Skin epidermis (tissue), 12 donors: ENCODE measurements around the gene CENPQ.

Source experiments
- H3K27ac ChIP-seq, 21 experiments: fragments of 200-600 bp; sonication (generic) in 11 of 21; one replicate each; pipeline ENCODE4 v1.5.0; 2020; ENCODE audit warnings: mild to moderate bottlenecking in 3 of 21, inconsistent platforms in 2 of 21, moderate library complexity in 2 of 21
- H3K4me3 ChIP-seq, 7 experiments: fragments of 200-600 bp; sonication (generic) in 2 of 7; one replicate each; pipeline ENCODE4 v1.5.0; 2020; ENCODE audit warnings: inconsistent platforms in 2 of 7, mild to moderate bottlenecking in 2 of 7, moderate library complexity in 1 of 7

The CENPQ gene

DNA sequence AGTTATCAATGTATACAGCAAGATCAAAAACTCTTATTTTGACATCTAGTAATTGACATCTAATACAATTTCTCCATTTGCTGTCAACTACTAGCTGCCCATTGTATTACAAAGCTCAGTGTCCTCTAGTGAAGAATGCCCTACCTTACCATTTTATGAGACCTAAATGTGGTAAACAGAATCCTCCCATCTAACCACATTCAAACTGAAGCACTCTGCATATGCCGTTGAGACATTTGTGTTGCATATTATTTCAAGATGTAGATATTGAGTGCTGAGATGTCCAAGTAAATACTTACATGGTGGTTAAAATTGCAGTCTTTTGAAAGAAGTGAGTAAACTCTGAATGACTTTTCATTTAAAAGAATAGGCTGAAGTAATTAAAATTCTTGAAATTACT, 36.0 kb downstream of the CENPQ start:
- no peak overlapping the region for H3K27ac ChIP-seq
- no peak overlapping the region for H3K4me3 ChIP-seq

DNA sequence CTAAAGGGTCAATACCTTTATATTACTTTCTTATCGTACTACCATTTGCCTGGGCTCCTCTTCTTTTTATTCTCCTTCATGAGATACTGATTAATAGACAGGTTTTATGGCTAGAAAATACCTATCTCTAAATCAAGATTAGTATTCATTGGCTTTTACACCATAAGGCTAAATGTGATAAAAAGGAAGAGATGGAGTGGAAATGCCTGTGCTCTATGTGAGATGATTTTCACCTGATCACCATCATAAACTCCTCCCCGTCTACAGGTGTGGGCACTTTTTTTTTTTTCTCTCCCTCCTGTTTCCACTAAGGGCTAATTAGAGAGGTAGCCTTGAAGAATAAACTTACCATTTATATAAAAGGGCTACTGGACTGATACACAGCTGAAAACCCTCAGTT, 36.5 kb downstream of the CENPQ start, which contains the start of gene GLYATL3:
TSS of gene GLYATL3 (plus strand) at position 301 of the 400 bp plus-strand sequence. CDS start 12,068 bp downstream, outside the sequence.
- Histone ChIP-seq H3K4me3 (no peak within 1 kb of the TSS), H3K27ac (no peak within 1 kb of the TSS)

DNA sequence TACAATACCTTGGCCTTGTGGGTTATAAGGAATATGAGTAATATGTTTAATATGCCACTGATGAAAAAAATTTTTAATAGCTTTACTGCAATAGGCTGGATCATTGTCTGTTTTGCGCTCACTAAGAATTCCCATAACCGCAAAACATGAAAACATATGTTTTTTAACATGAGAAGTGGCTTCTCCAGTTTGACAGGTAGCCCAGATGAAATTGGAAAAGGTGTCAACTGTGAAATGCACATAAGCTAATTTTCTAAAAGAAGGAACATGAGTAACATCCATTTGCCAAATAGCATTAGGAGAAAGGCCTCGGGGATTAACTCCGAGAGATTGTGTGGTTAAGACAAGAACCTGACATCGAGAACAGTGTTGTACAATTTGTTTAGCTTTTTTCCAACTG, 41.5 kb downstream of the CENPQ start:
- Histone ChIP-seq H3K4me3 (no peak overlapping the region), H3K27ac (no peak overlapping the region)

DNA sequence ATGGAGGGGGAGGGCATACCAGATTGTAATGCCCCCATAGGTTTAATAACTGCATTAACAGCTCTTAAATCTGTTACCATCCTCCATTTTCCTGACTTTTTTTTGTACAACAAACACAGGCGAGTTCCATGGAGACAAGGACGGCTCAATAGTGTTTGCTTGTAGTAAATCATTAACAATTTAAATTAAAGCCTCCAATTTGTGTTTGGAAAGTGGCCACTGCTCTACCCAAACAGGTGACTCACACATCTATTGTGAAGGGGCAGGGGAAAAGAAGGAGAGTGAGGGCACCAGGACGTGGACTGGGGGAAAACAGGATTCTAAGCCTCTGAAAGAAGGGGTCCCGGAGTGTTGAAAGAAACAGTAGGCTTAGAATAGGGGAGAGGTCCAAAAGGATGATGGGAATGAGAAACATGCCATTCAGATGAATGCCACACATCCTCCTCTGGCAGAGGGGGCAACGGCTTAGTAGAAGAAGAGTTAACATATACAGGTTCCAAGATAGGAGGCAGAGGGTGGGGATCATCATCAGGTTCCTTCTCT, 43.5 kb downstream of the CENPQ start:
- H3K4me3 ChIP-seq = no peak overlapping the region
- H3K27ac ChIP-seq = no peak overlapping the region

DNA sequence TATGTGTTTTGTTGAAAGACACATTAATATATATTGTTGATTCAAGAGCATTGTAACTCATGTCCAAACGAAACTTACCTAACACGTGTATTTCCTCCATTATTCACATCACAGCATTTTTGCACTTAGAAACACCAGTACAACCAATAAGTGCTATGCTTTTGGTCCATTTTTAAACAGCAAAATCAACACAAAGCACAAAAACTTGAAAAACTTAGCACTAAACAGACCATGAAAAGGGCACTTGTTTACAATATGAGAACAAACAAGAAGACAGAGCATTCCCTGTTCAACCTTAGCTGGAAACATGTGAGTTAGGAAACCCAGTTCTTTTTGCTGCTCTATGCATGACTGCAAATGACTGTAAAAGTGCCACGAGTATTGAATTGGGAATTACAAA, 46.2 kb downstream of the CENPQ start:
- no peak overlapping the region for H3K4me3 ChIP-seq
- H3K27ac ChIP-seq = no peak overlapping the region

DNA sequence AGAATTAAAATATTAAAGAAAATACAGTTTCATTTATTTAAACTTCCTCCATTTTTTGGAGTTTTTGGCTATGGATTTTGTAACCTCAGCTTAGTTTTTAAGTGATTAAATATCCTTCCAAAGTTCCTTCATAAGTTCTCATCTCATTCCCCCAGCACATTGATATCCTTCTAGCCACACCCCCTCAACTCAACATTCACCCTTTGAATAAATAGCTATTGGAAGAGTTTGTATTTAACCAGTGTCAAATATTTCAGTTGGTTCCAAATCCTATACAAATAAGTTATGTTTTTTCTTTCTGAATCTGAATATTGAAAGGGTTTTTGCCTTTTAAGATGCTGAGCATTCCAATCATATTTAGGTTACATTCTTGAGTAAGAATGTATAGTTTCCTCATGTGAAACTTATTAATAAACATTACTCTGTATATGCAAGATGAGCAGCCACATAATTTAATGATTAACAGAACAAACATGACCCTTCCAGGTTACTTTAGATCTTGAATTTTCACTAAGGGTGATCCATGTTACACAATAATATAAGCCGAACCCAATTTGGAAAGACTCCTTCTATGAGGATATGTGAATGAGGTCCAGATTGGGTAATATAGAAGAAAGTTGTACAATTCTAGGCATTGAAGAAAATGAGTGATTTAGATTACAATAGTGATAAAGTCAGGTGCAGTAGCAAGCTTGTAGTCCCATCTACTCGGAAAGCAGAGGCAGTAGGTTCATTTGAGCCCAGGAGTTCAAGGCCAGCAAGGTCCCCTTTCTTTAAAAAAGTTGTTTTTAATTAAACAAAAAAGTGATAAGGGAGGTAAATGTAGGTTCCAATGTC, 50.2 kb downstream of the CENPQ start:
- no peak overlapping the region for H3K4me3 ChIP-seq
- no peak overlapping the region for H3K27ac ChIP-seq

DNA sequence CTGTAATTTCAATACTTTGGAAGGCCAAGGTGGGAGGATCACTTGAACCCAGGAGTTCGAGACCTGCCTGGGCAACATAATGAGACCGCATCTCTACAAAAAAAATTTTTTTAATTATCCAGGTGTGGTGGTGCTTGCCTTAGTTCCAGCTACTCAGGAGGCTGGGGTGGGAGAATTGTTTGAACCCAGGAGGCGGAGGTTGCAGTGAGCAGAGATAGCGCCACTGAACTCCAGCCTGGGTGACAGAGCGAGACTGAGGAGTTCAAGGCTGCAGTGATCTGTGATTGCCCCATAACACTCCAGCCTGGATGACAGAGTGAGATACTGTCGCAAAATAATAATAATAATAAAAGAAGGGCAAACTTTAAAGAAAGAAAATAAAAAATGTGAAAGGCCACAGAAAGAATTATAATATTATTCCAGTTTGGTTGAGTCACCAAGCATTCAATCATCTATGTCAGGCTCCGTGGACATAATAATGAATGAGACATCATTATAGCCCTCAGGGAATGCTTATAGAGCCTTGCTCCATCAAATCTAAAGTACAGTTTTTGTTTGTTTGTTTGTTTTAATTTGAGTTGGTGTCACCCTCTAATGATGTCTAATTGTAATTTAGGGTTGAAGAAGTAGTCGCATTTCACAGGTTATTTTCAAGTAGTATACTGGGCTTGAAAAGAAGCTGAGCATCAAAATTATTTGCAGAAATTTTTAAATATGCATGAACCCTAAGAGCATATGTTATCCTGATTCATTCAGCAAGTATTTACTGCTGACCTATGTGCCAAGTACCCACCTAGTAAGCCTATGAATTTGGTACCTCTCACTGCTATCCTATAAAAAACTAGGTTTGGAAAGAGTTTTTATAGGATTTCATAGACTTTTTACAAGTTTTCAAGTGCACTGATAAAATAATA, 51.7 kb downstream of the CENPQ start:
- no peak overlapping the region for H3K4me3 ChIP-seq
- H3K27ac ChIP-seq = no peak overlapping the region

DNA sequence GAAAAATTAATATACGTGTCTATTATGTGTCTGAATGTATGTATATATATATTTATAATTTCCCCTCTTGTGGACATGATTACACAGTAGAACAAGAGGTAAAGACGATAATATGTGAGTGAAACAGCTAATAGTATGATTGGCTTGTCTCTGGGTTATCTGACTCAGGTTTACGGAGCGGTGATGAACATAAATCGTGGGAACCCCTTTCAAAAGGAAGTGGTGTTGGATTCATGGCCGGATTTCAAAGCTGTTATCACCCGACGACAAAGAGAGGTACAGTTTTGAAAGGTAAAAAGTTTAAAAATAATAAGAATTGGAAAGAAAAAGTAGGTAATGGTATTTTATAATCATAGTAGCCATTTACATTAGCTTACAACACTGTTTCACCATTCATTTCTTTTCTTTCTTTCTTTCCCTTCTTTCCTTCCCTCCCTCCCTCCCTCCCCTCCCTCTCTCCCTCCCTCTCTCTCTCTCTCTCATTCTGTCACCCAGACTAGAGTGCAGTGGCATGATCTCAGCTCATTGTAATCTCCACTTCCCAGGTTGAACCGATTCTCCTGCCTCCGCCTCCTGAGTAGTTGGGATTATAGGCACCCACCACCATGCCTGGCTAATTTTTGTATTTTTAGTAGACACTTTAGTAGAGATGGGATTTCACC, 52.4 kb downstream of the CENPQ start:
- Histone ChIP-seq H3K27ac (no peak overlapping the region), H3K4me3 (no peak overlapping the region)

DNA sequence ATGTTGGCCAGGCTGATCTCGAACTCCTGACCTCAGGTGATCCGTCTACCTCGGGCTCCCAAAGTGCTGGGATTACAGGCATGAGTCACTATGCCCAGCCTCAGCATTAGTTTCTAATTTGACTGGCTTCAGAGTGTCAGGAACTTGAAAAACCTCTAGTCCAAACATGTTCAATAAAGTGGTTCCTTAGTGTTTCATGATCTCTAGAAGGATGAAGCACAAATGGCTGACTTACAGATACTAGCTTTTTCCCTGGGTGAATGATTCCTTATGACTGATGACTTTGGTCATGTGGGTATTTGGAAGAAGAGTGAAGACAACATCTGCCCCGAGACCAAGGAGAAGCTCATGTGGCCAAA, 53.0 kb downstream of the CENPQ start:
- H3K4me3 ChIP-seq = no peak overlapping the region
- H3K27ac ChIP-seq = no peak overlapping the region

DNA sequence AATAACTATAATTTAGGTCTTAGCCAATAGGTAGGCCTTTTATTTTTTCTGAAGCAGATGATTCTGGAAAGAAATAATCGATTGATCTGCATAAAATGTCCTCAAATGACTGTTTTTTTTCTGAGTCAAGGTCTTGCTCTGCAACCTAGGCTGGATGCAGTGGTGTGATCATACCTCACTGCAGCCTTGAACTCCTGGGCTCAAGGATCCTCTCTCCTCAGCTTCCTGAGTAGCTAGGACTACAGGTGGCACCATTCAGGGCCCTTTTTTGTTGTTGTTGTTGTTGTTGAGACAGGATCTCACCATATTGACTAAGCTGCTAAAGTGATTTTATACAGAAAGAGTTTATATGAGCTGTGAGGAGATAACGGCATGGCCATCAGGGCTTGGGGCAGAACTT, 54.7 kb downstream of the CENPQ start:
- H3K27ac ChIP-seq = no peak overlapping the region
- no peak overlapping the region for H3K4me3 ChIP-seq

DNA sequence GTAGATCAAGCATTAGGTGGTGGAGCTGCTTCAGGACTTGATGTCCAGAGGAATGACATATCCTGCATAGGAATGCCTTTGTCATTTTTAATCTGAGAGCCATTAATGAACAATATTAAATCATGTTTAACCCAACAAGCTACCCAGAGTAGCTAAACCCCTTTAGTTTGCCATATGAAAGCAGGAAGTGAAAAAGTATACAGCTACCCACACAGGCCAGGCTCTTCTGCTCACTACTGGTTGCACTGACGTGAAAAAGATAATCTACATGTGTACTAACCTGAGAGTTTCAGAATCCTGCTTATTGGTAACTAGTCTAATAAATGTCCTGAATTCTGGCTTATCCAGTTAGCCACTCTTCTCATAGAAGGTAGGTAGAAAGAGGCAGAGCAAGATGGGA, 56.5 kb downstream of the CENPQ start:
- no peak overlapping the region for H3K27ac ChIP-seq
- H3K4me3 ChIP-seq = no peak overlapping the region

DNA sequence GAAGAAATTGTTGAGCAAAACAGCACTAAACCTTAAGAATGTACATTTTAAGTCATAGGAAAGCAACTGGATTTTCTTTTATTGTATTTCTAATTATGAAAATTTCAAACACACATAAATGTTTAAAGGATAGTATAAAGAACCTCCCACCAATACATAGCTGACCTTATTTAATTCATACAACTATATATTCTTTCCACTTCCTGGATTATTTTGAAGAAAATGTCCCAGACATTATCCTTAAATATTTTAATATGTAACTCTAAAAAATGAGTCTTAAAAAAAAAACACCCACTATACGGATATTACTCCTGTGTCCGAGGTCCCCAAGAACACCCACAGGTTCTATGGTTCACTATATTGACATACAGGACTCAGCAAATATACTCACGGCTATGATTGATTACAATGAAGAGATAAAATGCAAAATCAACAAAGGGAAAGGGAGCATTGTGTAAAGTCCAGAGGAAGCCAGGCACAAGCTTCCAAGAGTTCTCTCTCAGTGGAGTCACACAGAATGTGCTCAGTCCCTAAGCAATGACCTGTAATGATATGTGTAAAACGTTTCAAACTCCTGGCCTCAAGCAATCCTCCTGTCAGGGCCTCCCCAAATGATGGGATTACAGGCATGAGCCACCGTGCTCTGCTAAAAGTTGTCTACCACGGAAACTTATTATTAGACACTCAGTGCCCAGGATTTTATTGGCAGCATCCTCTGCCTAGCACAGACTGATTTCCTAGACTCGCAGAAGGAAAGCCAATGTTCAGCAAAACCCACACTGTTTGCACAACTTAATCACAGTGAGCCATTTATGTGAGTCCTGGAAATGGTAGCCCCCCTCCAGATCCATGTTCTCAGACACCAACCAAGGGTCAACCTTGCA, 59.8 kb downstream of the CENPQ start:
- Histone ChIP-seq H3K4me3 (no peak overlapping the region), H3K27ac (no peak overlapping the region)

DNA sequence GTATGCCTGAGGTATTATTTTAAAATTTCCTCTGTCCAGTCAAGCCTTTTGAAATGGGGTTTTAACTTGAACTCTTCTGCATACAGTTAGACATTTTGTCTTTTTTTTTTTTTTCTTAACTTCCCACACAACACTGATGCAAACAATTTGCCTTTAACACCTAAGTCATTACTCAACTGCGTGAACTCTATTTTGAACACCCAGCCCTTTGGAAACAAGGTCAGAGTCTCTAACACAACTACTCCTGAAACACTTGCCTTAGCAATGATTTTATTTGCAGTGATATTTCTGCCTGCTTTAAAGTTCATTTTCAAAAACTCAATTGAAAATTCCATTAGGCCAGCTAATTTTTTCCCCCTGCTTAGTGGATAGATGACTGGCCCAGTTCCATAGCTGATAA, 60.7 kb downstream of the CENPQ start:
- Histone ChIP-seq H3K27ac (no peak overlapping the region), H3K4me3 (no peak overlapping the region)

DNA sequence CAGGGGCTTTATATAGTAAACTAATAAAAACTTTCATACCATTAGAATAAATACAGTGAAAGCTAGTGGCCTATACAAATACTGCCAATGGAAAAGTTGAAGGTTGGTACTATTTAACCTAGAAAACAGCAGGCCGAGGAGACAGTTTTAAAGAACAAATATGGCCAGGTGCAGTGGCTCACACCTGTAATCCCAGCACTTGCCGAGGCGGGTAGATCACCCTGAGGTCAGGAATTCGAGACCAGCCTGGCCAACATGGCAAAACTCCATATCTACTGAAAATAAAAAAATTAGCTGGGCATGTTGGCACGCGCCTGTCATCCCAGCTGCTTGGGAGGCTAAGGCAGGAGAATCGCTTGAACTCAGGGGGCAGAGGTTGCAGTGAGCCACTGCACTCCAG, 61.4 kb downstream of the CENPQ start:
- Histone ChIP-seq H3K27ac (no peak overlapping the region), H3K4me3 (no peak overlapping the region)

DNA sequence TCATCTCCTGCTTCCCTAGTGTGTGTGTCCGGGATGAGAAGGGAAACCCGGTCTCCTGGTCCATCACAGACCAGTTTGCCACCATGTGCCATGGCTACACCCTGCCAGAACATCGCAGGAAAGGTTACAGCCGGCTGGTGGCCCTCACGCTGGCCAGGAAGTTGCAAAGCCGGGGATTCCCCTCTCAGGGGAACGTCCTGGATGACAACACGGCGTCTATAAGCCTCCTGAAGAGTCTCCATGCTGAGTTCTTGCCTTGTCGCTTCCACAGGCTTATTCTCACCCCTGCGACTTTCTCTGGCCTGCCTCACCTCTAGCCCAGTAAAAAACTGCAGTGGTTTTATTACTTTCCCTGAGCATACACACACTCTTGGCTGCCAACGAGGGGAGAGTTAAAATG, 63.4 kb downstream of the CENPQ start:
- no peak overlapping the region for H3K27ac ChIP-seq
- H3K4me3 ChIP-seq = no peak overlapping the region

DNA sequence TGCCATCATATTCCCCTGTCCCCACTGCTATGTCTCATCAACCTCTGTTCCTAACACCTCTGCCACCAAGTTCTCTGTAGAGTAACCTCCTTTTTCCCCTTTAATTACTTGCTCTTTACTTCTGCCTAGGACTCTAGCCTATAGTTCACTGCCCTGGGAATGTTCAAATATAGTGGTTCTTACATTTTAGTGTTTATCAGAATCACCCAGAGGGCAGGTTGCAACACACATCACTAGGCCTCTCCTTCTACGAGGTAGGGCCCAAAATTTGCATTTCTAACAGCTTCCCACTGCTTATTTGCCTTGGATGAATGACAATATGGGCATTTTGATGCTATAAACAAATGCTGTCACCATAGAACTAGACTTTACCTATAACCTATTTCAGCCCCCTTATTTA, 64.2 kb downstream of the CENPQ start:
- H3K27ac ChIP-seq = no peak overlapping the region
- H3K4me3 ChIP-seq = no peak overlapping the region

DNA sequence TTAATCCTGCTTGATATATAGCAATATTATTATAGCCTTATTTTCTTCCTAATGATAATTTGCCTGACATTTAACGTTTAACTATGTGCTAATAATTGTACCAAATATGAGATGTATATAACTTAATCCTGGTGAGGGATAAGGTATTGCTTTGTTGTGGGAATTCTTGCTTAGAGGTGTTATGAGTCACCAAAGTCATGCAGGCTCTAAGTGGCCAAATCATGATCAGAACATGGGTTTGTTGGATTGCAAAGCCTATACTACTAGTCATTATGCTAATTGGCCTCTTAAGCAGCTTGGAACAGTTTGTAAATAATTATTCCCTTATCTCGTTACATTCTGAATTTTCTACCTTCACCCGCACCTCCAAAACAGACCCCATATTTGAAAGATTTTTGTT, 65.4 kb downstream of the CENPQ start:
- Histone ChIP-seq H3K27ac (no peak overlapping the region), H3K4me3 (no peak overlapping the region)

DNA sequence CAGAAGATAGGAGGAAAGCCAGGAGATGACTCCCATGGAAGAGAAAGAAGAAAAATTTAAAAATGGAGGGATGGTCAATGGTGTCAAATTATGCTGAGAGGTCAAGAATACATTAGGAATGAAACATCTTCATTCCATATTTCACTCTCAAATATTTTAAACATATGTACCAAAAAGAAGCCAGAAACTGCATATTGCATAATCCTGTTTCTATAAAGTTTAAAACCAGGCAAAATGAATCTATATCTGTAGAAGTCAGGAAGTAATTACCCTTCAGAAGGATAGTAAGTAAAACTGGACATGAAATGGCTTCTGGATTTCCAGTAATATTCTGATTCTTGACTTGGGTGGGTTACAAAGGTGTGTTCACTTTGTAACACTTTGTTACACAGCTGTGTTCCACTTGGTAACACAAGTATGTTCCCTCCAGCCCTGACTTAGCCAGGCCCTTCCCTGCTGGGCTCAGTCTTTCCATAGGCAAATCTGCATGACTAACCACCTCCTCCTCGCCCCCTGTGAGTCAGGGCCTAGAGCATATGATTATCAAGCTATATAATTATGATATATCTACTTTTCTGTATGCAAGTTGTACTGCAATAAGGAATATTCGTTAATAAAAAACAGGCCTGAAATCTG, 67.1 kb downstream of the CENPQ start:
- no peak overlapping the region for H3K27ac ChIP-seq

More for the DNA sequence above, 67.1 kb downstream of the CENPQ start:
- no peak overlapping the region for H3K4me3 ChIP-seq
